HG02938 (cell line): ENCODE data around the gene SLC41A1.
"Not testable (repeated sequence)": the region's sequence is repeated elsewhere in the genome, so short reads cannot be mapped to it uniquely, and the experiment has no call there.

Experiments
- ATAC-seq: cut with Tn5 transposase; IDR thresholded peaks from one replicate; pipeline ENCODE4 v1.9.1; 2021; ENCODE audit warnings: mild to moderate bottlenecking, moderate library complexity; ENCODE audit not compliant: unreplicated experiment

Gene SLC41A1

GRCh38 chr1:205823260-205823659 lies 10.3 kb upstream of the SLC41A1 start:
- ATAC-seq = not testable (repeated sequence)

GRCh38 chr1:205822397-205822796 lies 9.4 kb upstream of the SLC41A1 start:
- ATAC-seq = no peak

- ATAC-seq = no peak
These were observed 5.0 kb upstream of the SLC41A1 start for GRCh38 chr1:205817988-205818387.

GRCh38 chr1:205817364-205817763 lies 4.4 kb upstream of the SLC41A1 start:
- no peak for ATAC-seq

- ATAC-seq = no peak
These were observed 709 bp upstream of the SLC41A1 start for GRCh38 chr1:205813755-205814058.

- no peak for ATAC-seq
These were observed 624 bp downstream of the SLC41A1 start for GRCh38 chr1:205812271-205812877.

- ATAC-seq = no peak
These were observed 1.3 kb downstream of the SLC41A1 start for GRCh38 chr1:205811660-205812059.

- no peak for ATAC-seq
These were observed 2.4 kb downstream of the SLC41A1 start for GRCh38 chr1:205810448-205811157.

- no peak for ATAC-seq
These were observed 3.1 kb downstream of the SLC41A1 start for GRCh38 chr1:205809942-205810345.

GRCh38 chr1:205809469-205809868 lies 3.5 kb downstream of the SLC41A1 start:
- ATAC-seq = no peak

GRCh38 chr1:205805082-205805711 lies 7.8 kb downstream of the SLC41A1 start:
- no peak for ATAC-seq

GRCh38 chr1:205804605-205805004 lies 8.4 kb downstream of the SLC41A1 start:
- ATAC-seq = no peak

GRCh38 chr1:205803986-205804385 lies 9.0 kb downstream of the SLC41A1 start:
- ATAC-seq = no peak

- ATAC-seq = no peak
These were observed 10.9 kb downstream of the SLC41A1 start for GRCh38 chr1:205802060-205802459.

GRCh38 chr1:205800981-205801703 lies 11.9 kb downstream of the SLC41A1 start:
- ATAC-seq = no peak

- no peak for ATAC-seq
These were observed 12.6 kb downstream of the SLC41A1 start for GRCh38 chr1:205800427-205800826.

- no peak for ATAC-seq
These were observed 14.4 kb downstream of the SLC41A1 start for GRCh38 chr1:205798577-205798976.

- ATAC-seq = no peak
These were observed 15.8 kb downstream of the SLC41A1 start for GRCh38 chr1:205797168-205797567.

- ATAC-seq = no peak
These were observed 18.8 kb downstream of the SLC41A1 start for GRCh38 chr1:205794011-205794730.

- ATAC-seq = no peak
These were observed 19.9 kb downstream of the SLC41A1 start for GRCh38 chr1:205792961-205793673.
